ENCODE measurements around the gene NCOA1.
"Not testable (repeated sequence)": the region's sequence is repeated elsewhere in the genome, so short reads cannot be mapped to it uniquely, and the experiment has no call there.

The NCOA1 gene

GRCh38 chr2:24509425-24509824, 18.4 kb downstream of the NCOA1 start:
- DNase-seq, result no peak

- no peak for DNase-seq
These were observed 18.8 kb downstream of the NCOA1 start for GRCh38 chr2:24509840-24510239.

GRCh38 chr2:24510771-24511170, 19.7 kb downstream of the NCOA1 start:
- no peak for DNase-seq

GRCh38 chr2:24511198-24511597, 20.1 kb downstream of the NCOA1 start:
- no peak for DNase-seq

- no peak for DNase-seq
These were observed 20.8 kb downstream of the NCOA1 start for GRCh38 chr2:24511894-24512293.

- no peak for DNase-seq
These were observed 21.4 kb downstream of the NCOA1 start for GRCh38 chr2:24512404-24512803.

GRCh38 chr2:24512831-24513230, 21.8 kb downstream of the NCOA1 start:
- DNase-seq, result no peak

GRCh38 chr2:24513281-24514071, 22.4 kb downstream of the NCOA1 start:
- DNase-seq, result no peak

- DNase-seq, result no peak
These were observed 23.8 kb downstream of the NCOA1 start for GRCh38 chr2:24514820-24515219.

GRCh38 chr2:24515335-24515734, 24.3 kb downstream of the NCOA1 start:
- DNase-seq, result no peak

GRCh38 chr2:24515831-24516230, 24.8 kb downstream of the NCOA1 start:
- no peak for DNase-seq

- no peak for DNase-seq
These were observed 26.2 kb downstream of the NCOA1 start for GRCh38 chr2:24517247-24517646.

GRCh38 chr2:24520175-24520574, 29.1 kb downstream of the NCOA1 start:
- DNase-seq, result no peak

- no peak for DNase-seq
These were observed 30.3 kb downstream of the NCOA1 start for GRCh38 chr2:24521162-24521857.

- no peak for DNase-seq
These were observed 31.1 kb downstream of the NCOA1 start for GRCh38 chr2:24521975-24522639.

GRCh38 chr2:24527536-24527935, 36.5 kb downstream of the NCOA1 start:
- DNase-seq, result no peak

GRCh38 chr2:24530796-24531195, 39.7 kb downstream of the NCOA1 start:
- DNase-seq, result no peak

- not testable (repeated sequence) for DNase-seq
These were observed 40.6 kb downstream of the NCOA1 start for GRCh38 chr2:24531610-24532009.

- DNase-seq, result not testable (repeated sequence)
These were observed 41.0 kb downstream of the NCOA1 start for GRCh38 chr2:24532057-24532456.

GRCh38 chr2:24533574-24533973, 42.5 kb downstream of the NCOA1 start:
- DNase-seq, result not testable (repeated sequence)

GRCh38 chr2:24538720-24539119, 47.7 kb downstream of the NCOA1 start:
- DNase-seq, result no peak

- DNase-seq, result no peak
These were observed 48.2 kb downstream of the NCOA1 start for GRCh38 chr2:24539258-24539657.

- DNase-seq, result no peak
These were observed 49.0 kb downstream of the NCOA1 start for GRCh38 chr2:24540011-24540477.

- DNase-seq, result no peak
These were observed 50.6 kb downstream of the NCOA1 start for GRCh38 chr2:24541621-24542020.
